K562 (cell line): ENCODE data around the gene SFXN5.

Experiments
- CTBP1 ChIP-seq: fragments of 450-650 bp; IDR thresholded peaks from 2 replicates; pipeline ENCODE4 v1.6.1; 2016; ENCODE audit warnings: borderline replicate concordance
- ESRRB ChIP-seq: fragments of 250-450 bp; sonication (Bioruptor Pico); IDR thresholded peaks from 2 replicates; pipeline ENCODE4 v1.5.0; 2020; ENCODE audit warnings: mild to moderate bottlenecking, moderate library complexity, borderline replicate concordance
- FOS ChIP-seq: IDR thresholded peaks from 3 replicates; pipeline ENCODE4 v1.6.1; 2011; ENCODE audit not compliant: insufficient read length; ENCODE audit errors: extremely low read depth
- HNRNPUL1 ChIP-seq: fragments of 200-400 bp; formaldehyde crosslinking; IDR thresholded peaks from 2 replicates; pipeline ENCODE4 v1.6.1; 2017; ENCODE audit warnings: low read length
- JUN ChIP-seq, 2 experiments: sonication (generic) in 1 of 2; formaldehyde crosslinking in 1 of 2; IDR thresholded peaks; 2 replicates each; pipeline versions ENCODE4 v1.6.1 to v1.8.0; 2012 to 2022; ENCODE audit warnings: borderline replicate concordance in 2 of 2, mild to moderate bottlenecking in 2 of 2, improper control_type of control experiment in 1 of 2, low read depth in 1 of 2, low read length in 1 of 2, missing genetic modification reagents in 1 of 2
- MYNN ChIP-seq, 2 experiments: sonication (generic); formaldehyde crosslinking in 1 of 2; IDR thresholded peaks; 2 replicates each; pipeline versions ENCODE4 v1.5.0 to v1.6.1; 2016 to 2020; ENCODE audit warnings: antibody characterized with exemption in 1 of 2, missing genetic modification reagents in 1 of 2
- POLR2AphosphoS5 ChIP-seq: IDR thresholded peaks from 2 replicates; pipeline ENCODE4 v1.6.1; 2011; ENCODE audit warnings: mild to moderate bottlenecking, low read depth, low read length, moderate library complexity; ENCODE audit not compliant: control insufficient read depth, insufficient read depth
- TF ChIP-seq, protein P1 (sequence below): fragments of 450-650 bp; IDR thresholded peaks from 2 replicates; pipeline ENCODE4 v1.7.0; 2016; ENCODE audit warnings: borderline replicate concordance
- TF ChIP-seq, protein P2 (sequence below), 3 experiments: IDR thresholded peaks in 2 of 3; conservative IDR thresholded peaks in 1 of 3; 2 replicates each; pipeline ENCODE4 v1.5.1; 2011 to 2012; ENCODE audit warnings: low read length in 3 of 3, mild to moderate bottlenecking in 3 of 3, control low read depth in 2 of 3, improper control_type of control experiment in 1 of 3, inconsistent platforms in 1 of 3, low read depth in 1 of 3, mixed read lengths in 1 of 3, moderate library complexity in 1 of 3; ENCODE audit not compliant: insufficient read depth in 2 of 3
- TF ChIP-seq, protein P3 (sequence below), 2 experiments: fragments of 450-650 bp in 1 of 2; sonication (generic) in 1 of 2; formaldehyde crosslinking in 1 of 2; IDR thresholded peaks; 2 replicates each; pipeline versions ENCODE4 v1.7.1 to v1.9.0; 2016 to 2022; ENCODE audit warnings: inconsistent platforms in 1 of 2, mild to moderate bottlenecking in 1 of 2, missing genetic modification reagents in 1 of 2
- TF ChIP-seq, protein P4 (sequence below): fragments of 250-450 bp; sonication (Bioruptor Pico); IDR thresholded peaks from 2 replicates; pipeline ENCODE4 v1.4.0; 2020; ENCODE audit warnings: mild to moderate bottlenecking
- TF ChIP-seq, protein P5 (sequence below): fragments of 250-450 bp; sonication (Bioruptor Pico); IDR thresholded peaks from 2 replicates; pipeline ENCODE4 v1.8.0; 2021; ENCODE audit warnings: borderline replicate concordance, mild to moderate bottlenecking, moderate library complexity; ENCODE audit not compliant: poor library complexity, severe bottlenecking
- TF ChIP-seq, protein P6 (sequence below): sonication (generic); formaldehyde crosslinking; IDR thresholded peaks from 2 replicates; pipeline ENCODE4 v1.9.0; 2022; ENCODE audit warnings: mild to moderate bottlenecking, missing genetic modification reagents

DNA sequence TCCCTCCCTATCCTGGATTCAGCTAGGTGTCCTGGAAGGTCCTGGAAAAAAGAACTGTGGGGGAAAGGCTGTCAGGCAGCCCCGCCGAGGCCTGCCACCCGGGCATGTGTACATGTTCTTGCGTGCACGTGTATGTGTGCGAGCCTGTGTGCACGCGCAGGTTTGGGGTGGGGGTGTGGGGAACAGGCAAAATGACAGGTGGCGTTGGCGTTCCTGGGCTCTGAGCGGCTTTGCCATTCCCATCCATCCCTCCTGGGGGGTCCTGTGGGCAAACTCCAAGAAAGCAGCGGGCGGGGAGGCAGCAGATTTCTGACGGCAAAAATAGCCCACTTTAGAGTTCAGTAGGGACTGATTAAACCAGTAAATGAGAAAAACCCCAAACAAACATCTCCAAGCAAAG, 118.6 kb downstream of the SFXN5 start:
- TF ChIP-seq ESRRB (CRISPR knock-in tag), result no peak
- TF ChIP-seq, protein P1, sequence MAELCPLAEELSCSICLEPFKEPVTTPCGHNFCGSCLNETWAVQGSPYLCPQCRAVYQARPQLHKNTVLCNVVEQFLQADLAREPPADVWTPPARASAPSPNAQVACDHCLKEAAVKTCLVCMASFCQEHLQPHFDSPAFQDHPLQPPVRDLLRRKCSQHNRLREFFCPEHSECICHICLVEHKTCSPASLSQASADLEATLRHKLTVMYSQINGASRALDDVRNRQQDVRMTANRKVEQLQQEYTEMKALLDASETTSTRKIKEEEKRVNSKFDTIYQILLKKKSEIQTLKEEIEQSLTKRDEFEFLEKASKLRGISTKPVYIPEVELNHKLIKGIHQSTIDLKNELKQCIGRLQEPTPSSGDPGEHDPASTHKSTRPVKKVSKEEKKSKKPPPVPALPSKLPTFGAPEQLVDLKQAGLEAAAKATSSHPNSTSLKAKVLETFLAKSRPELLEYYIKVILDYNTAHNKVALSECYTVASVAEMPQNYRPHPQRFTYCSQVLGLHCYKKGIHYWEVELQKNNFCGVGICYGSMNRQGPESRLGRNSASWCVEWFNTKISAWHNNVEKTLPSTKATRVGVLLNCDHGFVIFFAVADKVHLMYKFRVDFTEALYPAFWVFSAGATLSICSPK, result no peak
- TF ChIP-seq, protein P2, sequence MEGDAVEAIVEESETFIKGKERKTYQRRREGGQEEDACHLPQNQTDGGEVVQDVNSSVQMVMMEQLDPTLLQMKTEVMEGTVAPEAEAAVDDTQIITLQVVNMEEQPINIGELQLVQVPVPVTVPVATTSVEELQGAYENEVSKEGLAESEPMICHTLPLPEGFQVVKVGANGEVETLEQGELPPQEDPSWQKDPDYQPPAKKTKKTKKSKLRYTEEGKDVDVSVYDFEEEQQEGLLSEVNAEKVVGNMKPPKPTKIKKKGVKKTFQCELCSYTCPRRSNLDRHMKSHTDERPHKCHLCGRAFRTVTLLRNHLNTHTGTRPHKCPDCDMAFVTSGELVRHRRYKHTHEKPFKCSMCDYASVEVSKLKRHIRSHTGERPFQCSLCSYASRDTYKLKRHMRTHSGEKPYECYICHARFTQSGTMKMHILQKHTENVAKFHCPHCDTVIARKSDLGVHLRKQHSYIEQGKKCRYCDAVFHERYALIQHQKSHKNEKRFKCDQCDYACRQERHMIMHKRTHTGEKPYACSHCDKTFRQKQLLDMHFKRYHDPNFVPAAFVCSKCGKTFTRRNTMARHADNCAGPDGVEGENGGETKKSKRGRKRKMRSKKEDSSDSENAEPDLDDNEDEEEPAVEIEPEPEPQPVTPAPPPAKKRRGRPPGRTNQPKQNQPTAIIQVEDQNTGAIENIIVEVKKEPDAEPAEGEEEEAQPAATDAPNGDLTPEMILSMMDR (IDR thresholded peaks at IDR 0.05 in 2 of 3, conservative IDR thresholded peaks at IDR 0.05 in 1 of 3; ENCODE audit: insufficient read depth in 2 of 3, low read depth in 1 of 3, low read length in 3 of 3), result no peak
- no peak for TF ChIP-seq CTBP1
- TF ChIP-seq HNRNPUL1, result no peak
- no peak for TF ChIP-seq POLR2AphosphoS5
- TF ChIP-seq JUN (IDR thresholded peaks at IDR 0.05; ENCODE audit: borderline replicate concordance, low read depth, low read length), result no peak
- no peak for TF ChIP-seq JUN (CRISPR knock-in tag; IDR thresholded peaks at IDR 0.05; ENCODE audit: borderline replicate concordance)
- TF ChIP-seq, protein P3, sequence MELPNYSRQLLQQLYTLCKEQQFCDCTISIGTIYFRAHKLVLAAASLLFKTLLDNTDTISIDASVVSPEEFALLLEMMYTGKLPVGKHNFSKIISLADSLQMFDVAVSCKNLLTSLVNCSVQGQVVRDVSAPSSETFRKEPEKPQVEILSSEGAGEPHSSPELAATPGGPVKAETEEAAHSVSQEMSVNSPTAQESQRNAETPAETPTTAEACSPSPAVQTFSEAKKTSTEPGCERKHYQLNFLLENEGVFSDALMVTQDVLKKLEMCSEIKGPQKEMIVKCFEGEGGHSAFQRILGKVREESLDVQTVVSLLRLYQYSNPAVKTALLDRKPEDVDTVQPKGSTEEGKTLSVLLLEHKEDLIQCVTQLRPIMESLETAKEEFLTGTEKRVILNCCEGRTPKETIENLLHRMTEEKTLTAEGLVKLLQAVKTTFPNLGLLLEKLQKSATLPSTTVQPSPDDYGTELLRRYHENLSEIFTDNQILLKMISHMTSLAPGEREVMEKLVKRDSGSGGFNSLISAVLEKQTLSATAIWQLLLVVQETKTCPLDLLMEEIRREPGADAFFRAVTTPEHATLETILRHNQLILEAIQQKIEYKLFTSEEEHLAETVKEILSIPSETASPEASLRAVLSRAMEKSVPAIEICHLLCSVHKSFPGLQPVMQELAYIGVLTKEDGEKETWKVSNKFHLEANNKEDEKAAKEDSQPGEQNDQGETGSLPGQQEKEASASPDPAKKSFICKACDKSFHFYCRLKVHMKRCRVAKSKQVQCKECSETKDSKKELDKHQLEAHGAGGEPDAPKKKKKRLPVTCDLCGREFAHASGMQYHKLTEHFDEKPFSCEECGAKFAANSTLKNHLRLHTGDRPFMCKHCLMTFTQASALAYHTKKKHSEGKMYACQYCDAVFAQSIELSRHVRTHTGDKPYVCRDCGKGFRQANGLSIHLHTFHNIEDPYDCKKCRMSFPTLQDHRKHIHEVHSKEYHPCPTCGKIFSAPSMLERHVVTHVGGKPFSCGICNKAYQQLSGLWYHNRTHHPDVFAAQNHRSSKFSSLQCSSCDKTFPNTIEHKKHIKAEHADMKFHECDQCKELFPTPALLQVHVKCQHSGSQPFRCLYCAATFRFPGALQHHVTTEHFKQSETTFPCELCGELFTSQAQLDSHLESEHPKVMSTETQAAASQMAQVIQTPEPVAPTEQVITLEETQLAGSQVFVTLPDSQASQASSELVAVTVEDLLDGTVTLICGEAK (IDR thresholded peaks at IDR 0.05), result no peak
- TF ChIP-seq, protein P3 (CRISPR knock-in tag; IDR thresholded peaks at IDR 0.05), result no peak
- TF ChIP-seq, protein P4, sequence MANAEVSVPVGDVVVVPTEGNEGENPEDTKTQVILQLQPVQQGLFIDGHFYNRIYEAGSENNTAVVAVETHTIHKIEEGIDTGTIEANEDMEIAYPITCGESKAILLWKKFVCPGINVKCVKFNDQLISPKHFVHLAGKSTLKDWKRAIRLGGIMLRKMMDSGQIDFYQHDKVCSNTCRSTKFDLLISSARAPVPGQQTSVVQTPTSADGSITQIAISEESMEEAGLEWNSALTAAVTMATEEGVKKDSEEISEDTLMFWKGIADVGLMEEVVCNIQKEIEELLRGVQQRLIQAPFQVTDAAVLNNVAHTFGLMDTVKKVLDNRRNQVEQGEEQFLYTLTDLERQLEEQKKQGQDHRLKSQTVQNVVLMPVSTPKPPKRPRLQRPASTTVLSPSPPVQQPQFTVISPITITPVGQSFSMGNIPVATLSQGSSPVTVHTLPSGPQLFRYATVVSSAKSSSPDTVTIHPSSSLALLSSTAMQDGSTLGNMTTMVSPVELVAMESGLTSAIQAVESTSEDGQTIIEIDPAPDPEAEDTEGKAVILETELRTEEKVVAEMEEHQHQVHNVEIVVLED (CRISPR knock-in tag), result no peak
- no peak for TF ChIP-seq MYNN (IDR thresholded peaks at IDR 0.05)
- no peak for TF ChIP-seq MYNN (CRISPR knock-in tag; IDR thresholded peaks at IDR 0.05)
- TF ChIP-seq, protein P5, sequence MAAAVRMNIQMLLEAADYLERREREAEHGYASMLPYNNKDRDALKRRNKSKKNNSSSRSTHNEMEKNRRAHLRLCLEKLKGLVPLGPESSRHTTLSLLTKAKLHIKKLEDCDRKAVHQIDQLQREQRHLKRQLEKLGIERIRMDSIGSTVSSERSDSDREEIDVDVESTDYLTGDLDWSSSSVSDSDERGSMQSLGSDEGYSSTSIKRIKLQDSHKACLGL (CRISPR knock-in tag), result no peak
- TF ChIP-seq, protein P6, sequence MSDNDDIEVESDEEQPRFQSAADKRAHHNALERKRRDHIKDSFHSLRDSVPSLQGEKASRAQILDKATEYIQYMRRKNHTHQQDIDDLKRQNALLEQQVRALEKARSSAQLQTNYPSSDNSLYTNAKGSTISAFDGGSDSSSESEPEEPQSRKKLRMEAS (CRISPR knock-in tag), result no peak
- no peak for TF ChIP-seq FOS
